Measurements from ENCODE around the gene TRPC5OS. TPM values are rescaled to one million over a fixed set of nuclear protein-coding genes. Genes with fewer than 3 reads are reported as not detected.

TRPC5OS gene
- total and polyA plus RNA-seq, 7 donors: not detected

GRCh38 chrX:111847491-111848133 lies 28.4 kb upstream of the TRPC5OS start:
- Histone ChIP-seq H3K36me3 (no peaks in the 10 kb centered on the region), H3K4me1 (no peaks in the 10 kb centered on the region), H3K27me3 (no peaks in the 10 kb centered on the region), H3K4me3 (no peak overlapping the region), H3K27ac (no peak overlapping the region), H3K9me3 (no peaks in the 10 kb centered on the region)
- intact Hi-C loops (cut with DNase I): no loop called here
- WGBS, 2 donors: 42 to 53% methylated on average over 4 of the region's 4 CpGs
- DNase-seq: no peak
- TF ChIP-seq POLR2A (IDR thresholded peaks at IDR 0.05) (no peak), EP300 (IDR thresholded peaks at IDR 0.05) (no peak), POLR2AphosphoS5 (IDR thresholded peaks at IDR 0.05) (no peak)
- TF ChIP-seq, protein P1, sequence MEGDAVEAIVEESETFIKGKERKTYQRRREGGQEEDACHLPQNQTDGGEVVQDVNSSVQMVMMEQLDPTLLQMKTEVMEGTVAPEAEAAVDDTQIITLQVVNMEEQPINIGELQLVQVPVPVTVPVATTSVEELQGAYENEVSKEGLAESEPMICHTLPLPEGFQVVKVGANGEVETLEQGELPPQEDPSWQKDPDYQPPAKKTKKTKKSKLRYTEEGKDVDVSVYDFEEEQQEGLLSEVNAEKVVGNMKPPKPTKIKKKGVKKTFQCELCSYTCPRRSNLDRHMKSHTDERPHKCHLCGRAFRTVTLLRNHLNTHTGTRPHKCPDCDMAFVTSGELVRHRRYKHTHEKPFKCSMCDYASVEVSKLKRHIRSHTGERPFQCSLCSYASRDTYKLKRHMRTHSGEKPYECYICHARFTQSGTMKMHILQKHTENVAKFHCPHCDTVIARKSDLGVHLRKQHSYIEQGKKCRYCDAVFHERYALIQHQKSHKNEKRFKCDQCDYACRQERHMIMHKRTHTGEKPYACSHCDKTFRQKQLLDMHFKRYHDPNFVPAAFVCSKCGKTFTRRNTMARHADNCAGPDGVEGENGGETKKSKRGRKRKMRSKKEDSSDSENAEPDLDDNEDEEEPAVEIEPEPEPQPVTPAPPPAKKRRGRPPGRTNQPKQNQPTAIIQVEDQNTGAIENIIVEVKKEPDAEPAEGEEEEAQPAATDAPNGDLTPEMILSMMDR (IDR thresholded peaks at IDR 0.05): no peak

GRCh38 chrX:111848541-111848940 lies 27.4 kb upstream of the TRPC5OS start:
- Histone ChIP-seq H3K4me1 (no peaks in the 10 kb centered on the region), H3K36me3 (no peaks in the 10 kb centered on the region), H3K27ac (no peak overlapping the region), H3K27me3 (no peaks in the 10 kb centered on the region), H3K4me3 (no peak overlapping the region), H3K9me3 (no peaks in the 10 kb centered on the region)
- TF ChIP-seq EP300 (IDR thresholded peaks at IDR 0.05) (no peak), POLR2A (IDR thresholded peaks at IDR 0.05) (no peak), POLR2AphosphoS5 (IDR thresholded peaks at IDR 0.05) (no peak)
- TF ChIP-seq, protein P1 (IDR thresholded peaks at IDR 0.05): no peak
- no peak for DNase-seq
- 89 to 90% methylated on average over 5 of the region's 5 CpGs for WGBS, 2 donors
- intact Hi-C loops (cut with DNase I): no loop called here

DNA sequence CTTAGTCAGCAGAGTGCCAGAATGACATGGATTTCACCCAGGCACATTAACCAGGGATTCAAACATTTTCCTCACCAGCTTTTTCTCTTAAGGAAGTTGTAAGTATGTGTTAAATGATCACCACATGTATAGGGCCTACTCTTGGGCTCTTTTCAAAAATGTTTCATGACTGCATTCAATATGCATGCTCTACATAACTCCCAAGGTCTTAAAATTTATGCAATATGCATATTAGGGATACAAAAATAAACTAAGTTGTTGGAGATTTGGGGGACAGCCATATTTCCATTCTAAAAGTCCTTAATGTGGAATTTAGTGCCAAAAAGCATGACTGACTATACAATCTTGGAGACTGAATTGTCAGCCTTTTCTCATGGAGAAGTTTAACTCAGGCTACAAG lies 25.0 kb upstream of the TRPC5OS start:
- H3K27ac ChIP-seq: no peak overlapping the region
- intact Hi-C loops (cut with DNase I): no loop called here
- H3K4me1 ChIP-seq: no peaks in the 10 kb centered on the region
- TF ChIP-seq EP300 (IDR thresholded peaks at IDR 0.05): no peak
- TF ChIP-seq, protein P1 (IDR thresholded peaks at IDR 0.05): no peak
- no peak for TF ChIP-seq POLR2A (IDR thresholded peaks at IDR 0.05)
- no peak for TF ChIP-seq POLR2AphosphoS5 (IDR thresholded peaks at IDR 0.05)
- no peaks in the 10 kb centered on the region for H3K9me3 ChIP-seq
- H3K4me3 ChIP-seq: no peak overlapping the region
- H3K27me3 ChIP-seq: no peaks in the 10 kb centered on the region
- DNase-seq: no peak
- H3K36me3 ChIP-seq: no peaks in the 10 kb centered on the region

DNA sequence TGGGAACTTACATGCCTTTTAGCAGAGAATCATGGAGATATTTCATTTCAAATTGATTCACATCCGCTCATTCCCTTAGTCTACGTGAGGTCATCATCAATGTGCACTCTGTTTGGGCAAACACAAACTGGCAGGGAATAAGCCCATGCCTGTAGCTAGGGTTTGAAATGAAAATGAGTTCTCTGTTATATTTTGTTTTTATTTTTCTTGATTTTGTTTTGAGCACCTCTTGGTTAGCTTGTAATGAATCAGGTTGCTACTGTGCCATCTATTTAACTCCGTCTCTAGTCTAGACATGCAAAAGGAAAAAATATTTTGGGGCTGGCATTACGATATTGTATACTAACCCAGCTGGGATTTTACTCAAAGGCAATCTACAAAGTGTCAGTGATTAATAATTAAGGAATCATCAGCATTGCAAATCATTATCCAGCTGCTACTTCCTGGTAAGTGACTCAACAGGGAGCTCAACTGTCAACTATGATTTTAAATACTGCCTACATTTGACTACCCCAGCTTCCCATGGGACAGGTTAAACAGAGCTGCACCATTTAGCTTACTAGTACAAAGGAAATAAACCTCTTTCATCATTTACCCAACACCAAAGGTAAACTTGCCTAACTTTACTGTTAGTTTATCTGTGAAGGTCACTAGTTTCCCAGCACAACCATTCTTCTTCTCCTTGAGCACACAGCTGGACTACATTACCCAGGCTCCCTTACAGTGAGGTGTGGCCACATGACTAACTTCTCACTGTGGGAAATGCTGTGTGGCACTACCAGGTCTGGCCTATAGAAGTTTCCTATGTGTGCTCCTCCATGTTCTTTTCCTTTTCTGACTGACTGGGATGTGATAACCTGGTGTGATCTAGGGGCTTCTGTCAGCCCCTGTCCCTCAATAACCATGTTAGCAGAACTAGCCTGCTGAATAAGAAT lies 21.2 kb upstream of the TRPC5OS start:
- 85 to 96% methylated on average over 4 of the region's 4 CpGs for WGBS, 2 donors

More for the DNA sequence above, 21.2 kb upstream of the TRPC5OS start:
- Histone ChIP-seq H3K27ac (no peak overlapping the region), H3K9me3 (no peaks in the 10 kb centered on the region), H3K4me1 (no peaks in the 10 kb centered on the region), H3K36me3 (no peaks in the 10 kb centered on the region), H3K27me3 (no peaks in the 10 kb centered on the region), H3K4me3 (no peak overlapping the region)
- intact Hi-C loops (cut with DNase I): no loop called here
- no peak for DNase-seq
- TF ChIP-seq, protein P1 (IDR thresholded peaks at IDR 0.05): no peak
- TF ChIP-seq POLR2A (IDR thresholded peaks at IDR 0.05) (no peak), EP300 (IDR thresholded peaks at IDR 0.05) (no peak), POLR2AphosphoS5 (IDR thresholded peaks at IDR 0.05) (no peak)

All from sigmoid colon (tissue), 7 donors.